ENCODE measurements around the gene VEZT.

Gene VEZT

DNA sequence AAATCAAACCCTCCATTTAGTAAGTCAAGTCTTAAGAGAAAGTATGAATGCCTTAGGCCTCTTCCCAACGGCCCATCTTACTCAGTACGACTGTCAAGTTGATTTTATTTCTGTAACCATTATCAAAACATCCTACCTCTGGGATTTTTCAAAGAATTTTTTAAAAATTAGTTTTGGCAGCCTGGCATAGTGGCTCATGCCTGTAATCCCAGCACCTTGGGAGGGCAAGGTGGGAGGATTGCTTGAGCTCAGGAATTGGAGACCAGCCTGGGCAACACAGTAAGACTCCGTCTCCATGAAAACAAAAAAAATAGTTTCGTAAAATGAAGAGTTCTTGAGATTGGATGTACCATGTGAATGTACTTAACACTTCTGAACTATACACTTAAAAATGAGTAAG is 4.5 kb upstream of the VEZT start:
- no peak overlapping the region for H3K4me2 ChIP-seq (ENCODE audit: insufficient read depth, low read length)
- no peaks in the 10 kb centered on the region for H3K27me3 ChIP-seq (ENCODE audit: insufficient read depth, low read length, poor library complexity)
- H3K79me2 ChIP-seq (ENCODE audit: insufficient read depth, low read length) = peaks cover 5% of the 10 kb centered on the region
- no peak overlapping the region for H3K4me3 ChIP-seq (ENCODE audit: low read depth in 1 of 2, low read length in 2 of 2)
- no peak for ATAC-seq (ENCODE audit: insufficient read depth, low read depth)
- H3K9ac ChIP-seq (ENCODE audit: low read depth, low read length) = no peak overlapping the region
- no peaks in the 10 kb centered on the region for H4K20me1 ChIP-seq (ENCODE audit: insufficient read depth, low read length)
- H3K27ac ChIP-seq (ENCODE audit: low read length) = no peak overlapping the region
- no peaks in the 10 kb centered on the region for H3K36me3 ChIP-seq (ENCODE audit: insufficient read depth, low read length)
- no peak for TF ChIP-seq EZH2 (IDR thresholded peaks at IDR 0.05; ENCODE audit: borderline replicate concordance, low read depth, low read length, severe bottlenecking)
- TF ChIP-seq, protein P1, sequence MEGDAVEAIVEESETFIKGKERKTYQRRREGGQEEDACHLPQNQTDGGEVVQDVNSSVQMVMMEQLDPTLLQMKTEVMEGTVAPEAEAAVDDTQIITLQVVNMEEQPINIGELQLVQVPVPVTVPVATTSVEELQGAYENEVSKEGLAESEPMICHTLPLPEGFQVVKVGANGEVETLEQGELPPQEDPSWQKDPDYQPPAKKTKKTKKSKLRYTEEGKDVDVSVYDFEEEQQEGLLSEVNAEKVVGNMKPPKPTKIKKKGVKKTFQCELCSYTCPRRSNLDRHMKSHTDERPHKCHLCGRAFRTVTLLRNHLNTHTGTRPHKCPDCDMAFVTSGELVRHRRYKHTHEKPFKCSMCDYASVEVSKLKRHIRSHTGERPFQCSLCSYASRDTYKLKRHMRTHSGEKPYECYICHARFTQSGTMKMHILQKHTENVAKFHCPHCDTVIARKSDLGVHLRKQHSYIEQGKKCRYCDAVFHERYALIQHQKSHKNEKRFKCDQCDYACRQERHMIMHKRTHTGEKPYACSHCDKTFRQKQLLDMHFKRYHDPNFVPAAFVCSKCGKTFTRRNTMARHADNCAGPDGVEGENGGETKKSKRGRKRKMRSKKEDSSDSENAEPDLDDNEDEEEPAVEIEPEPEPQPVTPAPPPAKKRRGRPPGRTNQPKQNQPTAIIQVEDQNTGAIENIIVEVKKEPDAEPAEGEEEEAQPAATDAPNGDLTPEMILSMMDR (IDR thresholded peaks at IDR 0.05; ENCODE audit: borderline replicate concordance, extremely low read depth, low read length, poor library complexity, severe bottlenecking) = no peak
- H2AFZ ChIP-seq (ENCODE audit: low read depth, low read length) = no peak overlapping the region
- no peak for DNase-seq
- peaks cover 15% of the 10 kb centered on the region for H3K4me1 ChIP-seq (ENCODE audit: insufficient read depth, low read length)
- H3K9me3 ChIP-seq (ENCODE audit: insufficient read depth, low read length, severe bottlenecking) = no peaks in the 10 kb centered on the region

DNA sequence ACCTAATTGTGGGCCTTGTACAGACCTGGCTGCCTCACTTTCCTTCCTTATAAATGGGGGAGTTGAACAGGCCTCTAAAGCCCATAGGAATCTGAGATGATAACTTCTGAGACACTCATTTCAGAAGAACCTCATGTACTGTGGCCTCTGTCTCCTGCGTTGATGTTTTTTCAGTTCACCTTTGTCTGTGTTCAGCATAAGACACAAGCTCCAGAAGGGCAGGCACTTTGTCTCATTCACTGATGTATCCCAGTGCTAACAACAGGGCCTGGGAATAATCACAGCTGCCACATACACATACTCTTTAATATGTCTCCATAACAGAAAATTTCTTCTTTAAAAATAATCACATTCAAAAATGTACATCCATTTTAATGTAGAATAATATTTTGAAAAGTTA is 3.7 kb upstream of the VEZT start:
- peaks cover 17% of the 10 kb centered on the region for H3K4me1 ChIP-seq (ENCODE audit: insufficient read depth, low read length)
- no peak overlapping the region for H3K27ac ChIP-seq (ENCODE audit: low read length)

DNA sequence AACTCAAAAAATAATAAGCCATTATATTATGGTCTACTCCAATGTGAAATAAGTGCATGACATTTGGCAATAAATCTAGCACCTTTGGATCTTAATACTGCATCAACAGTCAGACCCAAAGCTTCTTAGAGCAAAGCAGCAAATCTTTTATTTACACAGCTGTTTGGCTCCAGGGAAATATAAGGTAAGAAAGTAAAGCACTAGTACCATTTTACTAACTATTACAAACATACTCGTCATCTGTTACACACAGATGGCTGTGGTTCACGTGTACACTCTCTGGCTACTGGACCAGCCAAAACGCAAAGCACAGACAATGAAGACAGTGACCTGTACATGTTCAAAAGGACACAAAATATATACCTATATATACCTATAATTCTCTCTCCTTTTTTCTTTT is 3.1 kb upstream of the VEZT start:
- Histone ChIP-seq H3K79me2 (ENCODE audit: insufficient read depth, low read length) (peaks cover 19% of the 10 kb centered on the region), H3K4me1 (ENCODE audit: insufficient read depth, low read length) (peaks cover 22% of the 10 kb centered on the region), H4K20me1 (ENCODE audit: insufficient read depth, low read length) (no peaks in the 10 kb centered on the region), H3K27me3 (ENCODE audit: insufficient read depth, low read length, poor library complexity) (no peaks in the 10 kb centered on the region), H3K4me2 (ENCODE audit: insufficient read depth, low read length) (no peak overlapping the region), H2AFZ (ENCODE audit: low read depth, low read length) (no peak overlapping the region), H3K9me3 (ENCODE audit: insufficient read depth, low read length, severe bottlenecking) (no peaks in the 10 kb centered on the region), H3K27ac (ENCODE audit: low read length) (no peak overlapping the region), H3K4me3 (ENCODE audit: low read depth in 1 of 2, low read length in 2 of 2) (no peak overlapping the region), H3K9ac (ENCODE audit: low read depth, low read length) (no peak overlapping the region), H3K36me3 (ENCODE audit: insufficient read depth, low read length) (no peaks in the 10 kb centered on the region)
- TF ChIP-seq EZH2 (IDR thresholded peaks at IDR 0.05; ENCODE audit: borderline replicate concordance, low read depth, low read length, severe bottlenecking) = no peak
- TF ChIP-seq, protein P1 (IDR thresholded peaks at IDR 0.05; ENCODE audit: borderline replicate concordance, extremely low read depth, low read length, poor library complexity, severe bottlenecking) = no peak
- ATAC-seq (ENCODE audit: insufficient read depth, low read depth) = no peak
- DNase-seq = no peak

More for the DNA sequence above, 3.7 kb upstream of the VEZT start:
- H3K36me3 ChIP-seq (ENCODE audit: insufficient read depth, low read length) = no peaks in the 10 kb centered on the region
- no peak overlapping the region for H2AFZ ChIP-seq (ENCODE audit: low read depth, low read length)
- no peaks in the 10 kb centered on the region for H4K20me1 ChIP-seq (ENCODE audit: insufficient read depth, low read length)
- H3K79me2 ChIP-seq (ENCODE audit: insufficient read depth, low read length) = peaks cover 13% of the 10 kb centered on the region
- TF ChIP-seq, protein P1 (IDR thresholded peaks at IDR 0.05; ENCODE audit: borderline replicate concordance, extremely low read depth, low read length, poor library complexity, severe bottlenecking) = no peak
- no peak overlapping the region for H3K4me3 ChIP-seq (ENCODE audit: low read depth in 1 of 2, low read length in 2 of 2)
- H3K27me3 ChIP-seq (ENCODE audit: insufficient read depth, low read length, poor library complexity) = no peaks in the 10 kb centered on the region
- H3K9ac ChIP-seq (ENCODE audit: low read depth, low read length) = no peak overlapping the region
- H3K4me2 ChIP-seq (ENCODE audit: insufficient read depth, low read length) = no peak overlapping the region
- ATAC-seq (ENCODE audit: insufficient read depth, low read depth) = no peak
- H3K9me3 ChIP-seq (ENCODE audit: insufficient read depth, low read length, severe bottlenecking) = no peaks in the 10 kb centered on the region
- DNase-seq = no peak

DNA sequence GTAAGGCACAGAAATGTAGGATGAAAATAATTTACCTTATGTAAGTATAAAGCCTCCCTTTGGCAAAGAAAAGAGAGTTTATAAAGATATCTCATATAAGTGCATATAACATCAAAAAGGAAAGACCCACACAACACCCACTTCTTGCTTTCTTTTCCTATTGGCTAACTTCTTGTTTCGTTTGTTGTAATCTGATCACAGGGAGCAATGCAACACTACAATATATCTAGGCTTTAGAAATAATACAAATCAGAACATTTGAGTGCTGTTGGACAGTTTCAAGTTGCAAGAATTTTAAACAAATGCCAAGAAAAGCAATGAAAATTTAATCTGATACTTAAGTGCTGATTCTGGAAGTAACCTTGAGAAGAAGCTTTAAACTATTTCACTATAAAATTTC is 1.7 kb upstream of the VEZT start:
- peak overlapping the region in 1 of 2 experiments; percentile 78; a peak in 1 of 4 replicates for H3K4me3 ChIP-seq (ENCODE audit: low read depth in 1 of 2, low read length in 2 of 2)
- H3K4me1 ChIP-seq (ENCODE audit: insufficient read depth, low read length) = peaks cover 34% of the 10 kb centered on the region
- no peaks in the 10 kb centered on the region for H3K27me3 ChIP-seq (ENCODE audit: insufficient read depth, low read length, poor library complexity)

More for the DNA sequence above, 1.7 kb upstream of the VEZT start:
- ATAC-seq (ENCODE audit: insufficient read depth, low read depth) (no peak), DNase-seq (no peak)
- no peak for TF ChIP-seq EZH2 (IDR thresholded peaks at IDR 0.05; ENCODE audit: borderline replicate concordance, low read depth, low read length, severe bottlenecking)
- TF ChIP-seq, protein P1 (IDR thresholded peaks at IDR 0.05; ENCODE audit: borderline replicate concordance, extremely low read depth, low read length, poor library complexity, severe bottlenecking) = no peak
- H3K36me3 ChIP-seq (ENCODE audit: insufficient read depth, low read length) = no peaks in the 10 kb centered on the region
- H3K9me3 ChIP-seq (ENCODE audit: insufficient read depth, low read length, severe bottlenecking) = no peaks in the 10 kb centered on the region
- peak overlapping the region; percentile 89 for H3K4me2 ChIP-seq (ENCODE audit: insufficient read depth, low read length)
- no peak overlapping the region for H2AFZ ChIP-seq (ENCODE audit: low read depth, low read length)
- peaks cover 33% of the 10 kb centered on the region for H3K79me2 ChIP-seq (ENCODE audit: insufficient read depth, low read length)
- H4K20me1 ChIP-seq (ENCODE audit: insufficient read depth, low read length) = peaks cover 10% of the 10 kb centered on the region; the same call in 1 of the 2 replicates
- peak overlapping the region; percentile 71; the same call in 1 of the 2 replicates for H3K9ac ChIP-seq (ENCODE audit: low read depth, low read length)
- H3K27ac ChIP-seq (ENCODE audit: low read length) = no peak overlapping the region
